ENCODE measurements around the gene STIM1.

GRCh38 chr11:4103269-4103668 lies 247.8 kb downstream of the STIM1 start:
- TF ChIP-seq GATA2 (IDR thresholded peaks at IDR 0.05; ENCODE audit: low read depth, low read length) (no peak), GATA3 (IDR thresholded peaks at IDR 0.05; ENCODE audit: low read depth, low read length) (no peak)
